Measurements from ENCODE around the gene NKIRAS1.
"Not testable (repeated sequence)": the region's sequence is repeated elsewhere in the genome, so short reads cannot be mapped to it uniquely, and the experiment has no call there.

The NKIRAS1 gene

DNA sequence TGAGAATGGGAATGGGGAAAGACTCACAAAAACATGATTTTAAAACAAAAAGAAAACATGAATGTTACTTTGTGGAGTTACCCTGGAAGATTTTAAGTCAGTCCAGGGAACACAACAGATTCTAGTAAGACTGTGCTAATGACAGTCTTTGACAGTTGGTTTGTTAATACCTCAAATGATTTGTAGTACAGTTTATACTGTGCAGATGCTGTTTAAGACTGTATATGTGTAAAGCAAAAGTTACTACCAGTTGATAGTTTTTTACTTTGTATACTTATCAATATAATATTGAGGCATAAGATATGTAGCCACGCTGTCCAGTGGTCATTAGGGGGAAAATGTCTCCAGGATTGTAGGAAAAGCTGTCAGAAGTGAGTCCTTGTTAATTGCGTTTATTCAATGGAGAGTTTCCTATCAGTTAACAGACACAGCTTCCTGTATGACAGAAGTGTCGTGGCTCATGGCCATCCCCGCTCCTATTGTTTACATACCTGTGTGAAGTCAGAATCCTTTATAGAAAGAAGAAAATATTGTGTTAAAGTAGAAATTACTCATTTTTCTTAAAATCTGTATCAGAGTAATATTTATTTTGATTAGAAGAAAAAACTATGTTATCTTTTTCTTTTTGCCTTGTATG is 36.0 kb downstream of the NKIRAS1 start:
- in situ Hi-C loops (cut with MboI; ENCODE audit: low sequenced_read_pairs), result no loop called here

DNA sequence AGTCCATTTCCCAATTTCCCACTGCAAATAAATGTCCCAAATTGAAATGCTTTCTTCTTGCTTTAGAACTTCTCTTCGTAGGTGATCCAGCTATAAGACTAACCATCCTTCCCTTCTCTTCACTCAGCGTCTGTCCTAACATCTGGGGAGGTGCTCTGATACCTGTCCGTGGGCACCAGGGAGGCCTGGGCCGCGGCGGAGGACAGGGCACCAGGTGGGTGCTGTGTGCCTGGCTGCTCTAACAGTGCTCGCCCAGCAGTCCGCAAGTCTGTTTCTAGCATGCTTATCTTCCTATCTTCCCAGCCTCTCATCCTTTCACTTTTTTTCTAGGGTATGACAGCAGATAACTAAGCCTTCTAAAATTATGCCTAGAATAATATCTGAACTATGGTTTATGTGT is 37.3 kb downstream of the NKIRAS1 start:
- Histone ChIP-seq H3K4me3 (no peak overlapping the region), H3K9me3 (no peaks in the 10 kb centered on the region), H3K4me1 (no peaks in the 10 kb centered on the region; the same call in 1 of the 2 replicates), H3K36me3 (replicated peaks) (peaks cover 18% of the 10 kb centered on the region), H3K27me3 (ENCODE audit: low read depth) (peaks cover 3% of the 10 kb centered on the region; the same call in 1 of the 2 replicates)
- DNase-seq (ENCODE audit: low spot score in 2 of 2), result no peak
- in situ Hi-C loops (cut with MboI; ENCODE audit: low sequenced_read_pairs), result no loop called here

More for the DNA sequence above, 36.0 kb downstream of the NKIRAS1 start:
- DNase-seq (ENCODE audit: low spot score in 2 of 2), result no peak
- H3K4me3 ChIP-seq, result no peak overlapping the region
- no peaks in the 10 kb centered on the region; the same call in 1 of the 2 replicates for H3K4me1 ChIP-seq
- peaks cover 18% of the 10 kb centered on the region for H3K36me3 ChIP-seq (replicated peaks)
- no peaks in the 10 kb centered on the region for H3K9me3 ChIP-seq
- H3K27me3 ChIP-seq (ENCODE audit: low read depth), result peaks cover 3% of the 10 kb centered on the region; the same call in 1 of the 2 replicates

- Histone ChIP-seq H3K4me1 (no peaks in the 10 kb centered on the region; the same call in 1 of the 2 replicates), H3K27me3 (ENCODE audit: low read depth) (peaks cover 3% of the 10 kb centered on the region; the same call in 1 of the 2 replicates), H3K4me3 (no peak overlapping the region), H3K9me3 (no peaks in the 10 kb centered on the region), H3K36me3 (replicated peaks) (peaks cover 18% of the 10 kb centered on the region)
- DNase-seq (ENCODE audit: low spot score in 2 of 2), result no peak
- in situ Hi-C loops (cut with MboI; ENCODE audit: low sequenced_read_pairs), result no loop called here
Observed at GRCh38 chr3:23877329-23877980, 39.3 kb downstream of the NKIRAS1 start.

DNA sequence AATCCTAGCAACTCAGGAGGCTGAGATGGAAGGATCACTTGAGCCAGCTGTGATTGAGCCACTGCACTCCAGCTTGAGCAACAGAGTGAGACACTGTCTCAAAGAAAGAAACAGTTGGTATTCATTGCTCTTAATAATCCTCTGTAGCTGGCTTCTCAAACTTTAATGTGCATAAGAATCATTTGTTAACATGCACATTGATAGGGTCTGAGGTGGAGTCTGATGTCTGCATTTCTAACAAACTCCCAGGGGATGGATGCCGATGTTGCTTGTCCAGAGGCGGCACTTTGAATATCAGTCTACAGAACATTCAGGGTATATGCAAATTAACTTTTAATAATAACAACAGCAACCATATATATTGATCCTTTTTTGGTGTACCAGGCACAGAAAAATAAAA is 39.9 kb downstream of the NKIRAS1 start:
- Histone ChIP-seq H3K9me3 (no peaks in the 10 kb centered on the region), H3K27me3 (ENCODE audit: low read depth) (peaks cover 3% of the 10 kb centered on the region; the same call in 1 of the 2 replicates), H3K4me3 (no peak overlapping the region), H3K36me3 (replicated peaks) (peaks cover 13% of the 10 kb centered on the region), H3K4me1 (no peaks in the 10 kb centered on the region; the same call in 1 of the 2 replicates)
- in situ Hi-C loops (cut with MboI; ENCODE audit: low sequenced_read_pairs), result no loop called here
- peak in 1 of 2 experiments; percentile 18 for DNase-seq (ENCODE audit: low spot score in 2 of 2)

- H3K27me3 ChIP-seq (ENCODE audit: low read depth), result no peaks in the 10 kb centered on the region
- in situ Hi-C loops (cut with MboI; ENCODE audit: low sequenced_read_pairs), result no loop called here
- DNase-seq (ENCODE audit: low spot score in 2 of 2), result no peak
- H3K4me1 ChIP-seq, result no peaks in the 10 kb centered on the region; the same call in 1 of the 2 replicates
- peaks cover 2% of the 10 kb centered on the region; the same call in 1 of the 2 replicates for H3K9me3 ChIP-seq
- peaks cover 8% of the 10 kb centered on the region for H3K36me3 ChIP-seq (replicated peaks)
- no peak overlapping the region for H3K4me3 ChIP-seq
Observed at GRCh38 chr3:23875113-23875725, 41.6 kb downstream of the NKIRAS1 start.

DNA sequence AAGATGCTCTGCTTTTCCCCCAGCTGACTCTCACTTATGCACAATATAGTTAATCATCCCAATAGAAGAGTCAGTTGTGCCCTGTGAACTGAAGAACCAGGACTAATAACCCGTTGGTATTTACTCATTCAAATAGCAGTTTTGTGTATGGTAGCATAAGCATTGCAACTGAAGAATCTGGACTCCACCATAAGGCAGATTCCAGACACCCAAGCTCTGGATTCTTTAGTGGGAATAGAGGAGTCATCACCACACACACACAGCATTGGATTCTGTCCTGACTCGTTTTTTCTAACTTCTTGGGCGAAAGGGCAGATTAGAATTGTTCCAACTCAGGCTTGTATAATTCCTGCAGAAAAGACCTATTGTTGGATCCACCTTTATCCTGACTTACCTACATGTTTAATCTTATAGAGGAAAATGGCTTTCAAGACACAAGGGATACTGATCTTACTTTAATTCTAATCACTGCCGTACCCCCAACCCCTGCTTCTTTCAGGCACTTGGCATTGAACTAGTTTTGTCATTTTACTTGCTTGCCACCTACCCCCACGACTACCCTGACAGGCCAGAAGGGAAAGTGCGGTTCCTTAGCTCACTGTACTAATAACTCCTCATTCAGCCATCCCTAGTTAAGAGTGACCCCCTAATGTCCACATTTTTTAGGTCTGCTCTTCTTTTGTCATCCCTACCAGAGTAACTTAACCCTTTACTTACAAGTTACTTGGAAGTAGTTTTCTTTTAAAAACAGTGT is 42.3 kb downstream of the NKIRAS1 start:
- DNase-seq (ENCODE audit: low spot score in 2 of 2), result no peak
- H3K4me3 ChIP-seq, result no peak overlapping the region
- peaks cover 5% of the 10 kb centered on the region; the same call in 1 of the 2 replicates for H3K9me3 ChIP-seq
- H3K27me3 ChIP-seq (ENCODE audit: low read depth), result no peaks in the 10 kb centered on the region
- in situ Hi-C loops (cut with MboI; ENCODE audit: low sequenced_read_pairs), result no loop called here
- no peaks in the 10 kb centered on the region; the same call in 1 of the 2 replicates for H3K4me1 ChIP-seq
- H3K36me3 ChIP-seq (replicated peaks), result peaks cover 8% of the 10 kb centered on the region

DNA sequence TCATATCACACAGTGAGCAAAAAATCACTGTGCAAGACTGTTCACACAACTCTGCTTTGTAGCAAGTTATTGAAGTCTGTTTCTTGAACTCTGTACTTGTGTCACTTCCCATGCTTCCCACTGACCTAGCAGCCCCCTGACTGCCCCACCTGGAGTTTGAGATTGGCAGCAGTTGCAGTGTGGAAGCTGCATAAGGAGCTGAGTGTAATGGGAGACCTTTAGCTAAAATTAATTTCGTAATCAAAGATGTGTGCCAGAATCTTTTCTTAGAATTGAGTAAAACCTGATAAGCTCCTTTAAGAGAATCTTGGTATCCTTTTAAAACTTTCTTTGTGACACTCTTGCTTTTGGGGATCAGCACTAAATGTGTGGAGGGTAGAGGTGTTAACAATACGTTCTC is 42.8 kb downstream of the NKIRAS1 start:
- no peak overlapping the region for H3K4me3 ChIP-seq
- DNase-seq (ENCODE audit: low spot score in 2 of 2), result no peak
- in situ Hi-C loops (cut with MboI; ENCODE audit: low sequenced_read_pairs), result no loop called here
- H3K4me1 ChIP-seq, result no peaks in the 10 kb centered on the region; the same call in 1 of the 2 replicates
- no peaks in the 10 kb centered on the region for H3K27me3 ChIP-seq (ENCODE audit: low read depth)
- peaks cover 5% of the 10 kb centered on the region; the same call in 1 of the 2 replicates for H3K9me3 ChIP-seq
- H3K36me3 ChIP-seq (replicated peaks), result peaks cover 2% of the 10 kb centered on the region

DNA sequence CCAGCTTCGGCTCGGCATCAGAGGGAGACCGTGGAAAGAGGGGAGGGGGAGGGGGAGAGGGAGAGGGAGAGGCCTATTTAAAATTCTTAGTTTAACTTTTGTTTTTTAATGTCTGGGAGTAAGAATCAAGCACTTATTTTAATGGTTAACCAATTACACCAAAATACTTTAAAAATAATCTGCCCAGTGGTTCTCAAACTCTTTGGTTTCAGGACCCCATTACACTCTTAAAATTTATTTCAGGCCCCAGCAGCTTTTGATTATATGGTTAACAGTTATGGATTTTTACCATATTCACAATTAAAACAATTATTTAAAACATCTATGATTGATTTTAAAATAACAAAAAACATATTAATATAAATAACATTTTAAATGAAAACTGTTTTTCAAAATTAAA is 44.5 kb downstream of the NKIRAS1 start:
- DNase-seq (ENCODE audit: low spot score in 2 of 2), result no peak
- Histone ChIP-seq H3K9me3 (peaks cover 5% of the 10 kb centered on the region; the same call in 1 of the 2 replicates), H3K36me3 (replicated peaks) (no peaks in the 10 kb centered on the region), H3K4me1 (no peaks in the 10 kb centered on the region; the same call in 1 of the 2 replicates), H3K27me3 (ENCODE audit: low read depth) (no peaks in the 10 kb centered on the region), H3K4me3 (no peak overlapping the region)
- in situ Hi-C loops (cut with MboI; ENCODE audit: low sequenced_read_pairs), result no loop called here

GRCh38 chr3:23871361-23871760 is 45.4 kb downstream of the NKIRAS1 start:
- DNase-seq (ENCODE audit: low spot score in 2 of 2); H3K9me3 ChIP-seq; in situ Hi-C loops (cut with MboI; ENCODE audit: low sequenced_read_pairs); H3K4me1 ChIP-seq; H3K27me3 ChIP-seq (ENCODE audit: low read depth); H3K36me3 ChIP-seq (replicated peaks); H3K4me3 ChIP-seq: not testable (repeated sequence)

DNA sequence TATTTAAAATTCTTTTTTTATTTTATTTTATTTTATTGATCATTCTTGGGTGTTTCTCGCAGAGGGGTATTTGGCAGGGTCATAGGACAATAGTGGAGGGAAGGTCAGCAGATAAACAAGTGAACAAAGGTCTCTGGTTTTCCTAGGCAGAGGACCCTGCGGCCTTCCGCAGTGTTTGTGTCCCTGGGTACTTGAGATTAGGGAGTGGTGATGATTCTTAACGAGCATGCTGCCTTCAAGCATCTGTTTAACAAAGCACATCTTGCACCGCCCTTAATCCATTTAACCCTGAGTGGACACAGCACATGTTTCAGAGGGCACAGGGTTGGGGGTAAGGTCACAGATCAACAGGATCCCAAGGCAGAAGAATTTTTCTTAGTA is 46.1 kb downstream of the NKIRAS1 start:
- in situ Hi-C loops (cut with MboI; ENCODE audit: low sequenced_read_pairs); H3K36me3 ChIP-seq (replicated peaks); H3K27me3 ChIP-seq (ENCODE audit: low read depth); DNase-seq (ENCODE audit: low spot score in 2 of 2); H3K4me1 ChIP-seq; H3K9me3 ChIP-seq; H3K4me3 ChIP-seq: not testable (repeated sequence)

GRCh38 chr3:23869977-23870662 is 46.7 kb downstream of the NKIRAS1 start:
- in situ Hi-C loops (cut with MboI; ENCODE audit: low sequenced_read_pairs), result no loop called here
- Histone ChIP-seq H3K27me3 (ENCODE audit: low read depth) (no peaks in the 10 kb centered on the region), H3K4me1 (no peaks in the 10 kb centered on the region; the same call in 1 of the 2 replicates), H3K4me3 (no peak overlapping the region), H3K9me3 (peaks cover 5% of the 10 kb centered on the region; the same call in 1 of the 2 replicates), H3K36me3 (replicated peaks) (no peaks in the 10 kb centered on the region)
- no peak for DNase-seq (ENCODE audit: low spot score in 2 of 2)

GRCh38 chr3:23867838-23868237 is 49.0 kb downstream of the NKIRAS1 start:
- in situ Hi-C loops (cut with MboI; ENCODE audit: low sequenced_read_pairs), result no loop called here
- H3K4me1 ChIP-seq, result no peaks in the 10 kb centered on the region; the same call in 1 of the 2 replicates
- H3K36me3 ChIP-seq (replicated peaks), result peaks cover 2% of the 10 kb centered on the region; the same call in 1 of the 2 replicates
- H3K27me3 ChIP-seq (ENCODE audit: low read depth), result no peaks in the 10 kb centered on the region
- no peak for DNase-seq (ENCODE audit: low spot score in 2 of 2)
- H3K4me3 ChIP-seq, result no peak overlapping the region
- H3K9me3 ChIP-seq, result peaks cover 5% of the 10 kb centered on the region; the same call in 1 of the 2 replicates

DNA sequence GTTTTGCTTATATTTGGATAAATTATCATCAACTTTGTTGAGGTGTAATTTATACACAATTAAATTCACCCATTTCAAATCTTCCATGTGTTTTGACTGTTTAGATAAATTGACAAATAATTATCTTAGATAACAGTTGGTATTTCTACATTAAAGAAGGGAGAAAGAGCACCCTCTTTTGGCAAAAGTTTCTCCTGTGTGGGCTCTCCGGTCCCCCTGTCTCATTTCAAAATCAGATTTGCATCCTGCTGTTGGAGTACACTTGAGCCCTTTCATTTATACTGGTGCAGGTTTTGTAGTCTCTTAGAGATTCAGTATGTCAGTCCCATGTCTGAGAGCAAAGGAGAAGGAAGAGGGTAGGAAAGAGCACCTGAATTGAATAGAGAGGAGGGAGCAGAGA is 49.4 kb downstream of the NKIRAS1 start:
- H3K36me3 ChIP-seq (replicated peaks), result peaks cover 2% of the 10 kb centered on the region; the same call in 1 of the 2 replicates
- in situ Hi-C loops (cut with MboI; ENCODE audit: low sequenced_read_pairs), result no loop called here
- no peak for DNase-seq (ENCODE audit: low spot score in 2 of 2)

More for the DNA sequence above, 49.4 kb downstream of the NKIRAS1 start:
- Histone ChIP-seq H3K4me3 (no peak overlapping the region), H3K9me3 (peaks cover 5% of the 10 kb centered on the region; the same call in 1 of the 2 replicates), H3K4me1 (no peaks in the 10 kb centered on the region; the same call in 1 of the 2 replicates), H3K27me3 (ENCODE audit: low read depth) (no peaks in the 10 kb centered on the region)

Data from HAP-1 (cell line).